DOHH2 (cell line): ENCODE measurements around the gene ALDH1B1.

ENCODE experiments used
- H3F3A ChIP-seq: fragments of 200-600 bp; sonication (generic), shearing (Covaris generic); 2 replicates; pipeline ENCODE4 v1.6.0; 2016; ENCODE audit warnings: antibody characterized with exemption, mild to moderate bottlenecking; ENCODE audit not compliant: control insufficient read depth, insufficient read depth
- H3K27ac ChIP-seq: fragments of 200-600 bp; sonication (generic); 2 replicates; pipeline ENCODE4 v1.5.1; 2014; ENCODE audit warnings: low read depth, mild to moderate bottlenecking, low read length, moderate library complexity
- H3K27me3 ChIP-seq: fragments of 200-600 bp; sonication (generic); 2 replicates; pipeline ENCODE4 v1.6.1; 2014; ENCODE audit warnings: mild to moderate bottlenecking, low read length, mixed read lengths; ENCODE audit not compliant: control insufficient read depth
- H3K36me3 ChIP-seq: fragments of 200-600 bp; sonication (generic); 2 replicates; pipeline ENCODE4 v1.6.1; 2014; ENCODE audit warnings: mild to moderate bottlenecking, low read length, moderate library complexity, mixed read lengths; ENCODE audit not compliant: control insufficient read depth
- H3K4me1 ChIP-seq: fragments of 200-600 bp; sonication (generic); 2 replicates; pipeline ENCODE4 v1.6.1; 2014; ENCODE audit warnings: mild to moderate bottlenecking, low read length, mixed read lengths; ENCODE audit not compliant: control insufficient read depth
- H3K4me2 ChIP-seq: fragments of 200-600 bp; sonication (generic); 2 replicates; pipeline ENCODE4 v1.6.0; 2014; ENCODE audit warnings: mild to moderate bottlenecking, low read length, moderate library complexity
- H3K4me3 ChIP-seq: fragments of 200-600 bp; sonication (generic); 2 replicates; pipeline ENCODE4 v1.5.1; 2014; ENCODE audit warnings: mild to moderate bottlenecking, low read length, mixed read lengths
- H3K79me2 ChIP-seq: fragments of 200-600 bp; sonication (generic); 2 replicates; pipeline ENCODE4 v1.6.1; 2014; ENCODE audit warnings: mild to moderate bottlenecking, low read length, mixed read lengths; ENCODE audit not compliant: control insufficient read depth
- H3K9me2 ChIP-seq: fragments of 200-600 bp; sonication (generic); replicated peaks from 2 replicates; pipeline ENCODE4 v1.6.1; 2014; ENCODE audit warnings: mild to moderate bottlenecking, low read length, mixed read lengths; ENCODE audit not compliant: control insufficient read depth
- H3K9me3 ChIP-seq: fragments of 200-600 bp; sonication (generic); 2 replicates; pipeline ENCODE4 v1.6.1; 2014; ENCODE audit warnings: antibody characterized with exemption, low read length, mixed read lengths; ENCODE audit not compliant: control insufficient read depth, insufficient read depth
- H4K20me1 ChIP-seq: fragments of 200-600 bp; sonication (generic); 2 replicates; pipeline ENCODE4 v1.6.0; 2014; ENCODE audit warnings: low read depth, mild to moderate bottlenecking, antibody characterized with exemption, low read length, moderate library complexity; ENCODE audit not compliant: control insufficient read depth, insufficient read depth
- CTCF ChIP-seq: fragments of 200-600 bp; sonication (generic); IDR thresholded peaks from one replicate; pipeline ENCODE4 v1.5.1; 2014; ENCODE audit warnings: antibody characterized with exemption, mild to moderate bottlenecking, low read depth, low read length; ENCODE audit not compliant: poor library complexity, severe bottlenecking
- EZH2phosphoT487 ChIP-seq: fragments of 200-600 bp; sonication (generic); IDR thresholded peaks from 2 replicates; pipeline ENCODE4 v1.6.1; 2017; ENCODE audit warnings: borderline replicate concordance, mild to moderate bottlenecking, antibody characterized with exemption, low read length, moderate library complexity, mixed read lengths

ALDH1B1 gene

GRCh38 chr9:38443597-38443996 lies 51.1 kb downstream of the ALDH1B1 start:
- no peak overlapping the region for H3K4me3 ChIP-seq
- H3K27ac ChIP-seq: no peak overlapping the region
- no peaks in the 10 kb centered on the region for H3K79me2 ChIP-seq
- peaks cover 6% of the 10 kb centered on the region; the same call in 1 of the 2 replicates for H3K27me3 ChIP-seq
- H4K20me1 ChIP-seq: no peaks in the 10 kb centered on the region
- no peaks in the 10 kb centered on the region for H3K36me3 ChIP-seq
- H3K4me1 ChIP-seq: no peaks in the 10 kb centered on the region
- no peaks in the 10 kb centered on the region for H3K9me2 ChIP-seq
- TF ChIP-seq CTCF (no peak), EZH2phosphoT487 (no peak)
- H3K9me3 ChIP-seq: no peaks in the 10 kb centered on the region
- no peaks in the 10 kb centered on the region for H3F3A ChIP-seq
- no peak overlapping the region for H3K4me2 ChIP-seq

GRCh38 chr9:38445154-38446043 lies 52.9 kb downstream of the ALDH1B1 start:
- no peak overlapping the region for H3K4me2 ChIP-seq
- H3K27me3 ChIP-seq: peaks cover 6% of the 10 kb centered on the region; the same call in 1 of the 2 replicates
- no peaks in the 10 kb centered on the region for H3K4me1 ChIP-seq
- no peaks in the 10 kb centered on the region for H3K9me3 ChIP-seq
- H3K79me2 ChIP-seq: no peaks in the 10 kb centered on the region
- TF ChIP-seq CTCF (no peak), EZH2phosphoT487 (no peak)
- H3K27ac ChIP-seq: no peak overlapping the region
- H3K9me2 ChIP-seq: no peaks in the 10 kb centered on the region
- no peaks in the 10 kb centered on the region for H4K20me1 ChIP-seq
- H3K4me3 ChIP-seq: no peak overlapping the region
- H3F3A ChIP-seq: no peaks in the 10 kb centered on the region
- no peaks in the 10 kb centered on the region for H3K36me3 ChIP-seq

GRCh38 chr9:38447703-38448102 lies 55.2 kb downstream of the ALDH1B1 start:
- H3K4me1 ChIP-seq: no peaks in the 10 kb centered on the region
- peaks cover 4% of the 10 kb centered on the region; the same call in 1 of the 2 replicates for H3K27me3 ChIP-seq
- H3K4me3 ChIP-seq: no peak overlapping the region
- no peaks in the 10 kb centered on the region for H3K36me3 ChIP-seq
- TF ChIP-seq CTCF: no peak
- TF ChIP-seq EZH2phosphoT487: no peak
- H3K4me2 ChIP-seq: no peak overlapping the region
- no peaks in the 10 kb centered on the region for H3K9me2 ChIP-seq
- no peaks in the 10 kb centered on the region for H3K9me3 ChIP-seq
- no peak overlapping the region for H3K27ac ChIP-seq
- no peaks in the 10 kb centered on the region for H3F3A ChIP-seq
- H3K79me2 ChIP-seq: no peaks in the 10 kb centered on the region
- no peaks in the 10 kb centered on the region for H4K20me1 ChIP-seq
